Mucosa of rectum (tissue), 2 donors: ENCODE measurements around the gene IGFN1.
"Not testable (repeated sequence)": the region's sequence is repeated elsewhere in the genome, so short reads cannot be mapped to it uniquely, and the experiment has no call there.

Source experiments
- H3K27ac ChIP-seq, 2 donors: one replicate each; pipeline ENCODE4 v1.7.0; 2013; ENCODE audit warnings: inconsistent platforms in 2 of 2, low read depth in 2 of 2, low read length in 2 of 2
- H3K27me3 ChIP-seq, 2 donors: one replicate each; pipeline ENCODE4 v1.7.0; 2013; ENCODE audit warnings: low read length in 2 of 2; ENCODE audit not compliant: control insufficient read depth in 2 of 2, insufficient read depth in 2 of 2
- H3K36me3 ChIP-seq, 2 donors: one replicate each; pipeline ENCODE4 v1.7.0; 2013; ENCODE audit warnings: low read length in 2 of 2; ENCODE audit not compliant: control insufficient read depth in 2 of 2, insufficient read depth in 2 of 2
- H3K4me1 ChIP-seq, 2 donors: one replicate each; pipeline ENCODE4 v1.7.0; 2013; ENCODE audit warnings: low read length in 2 of 2, mild to moderate bottlenecking in 1 of 2; ENCODE audit not compliant: control insufficient read depth in 2 of 2, insufficient read depth in 2 of 2
- H3K4me3 ChIP-seq, 2 donors: one replicate each; pipeline ENCODE4 v1.7.0; 2013; ENCODE audit warnings: low read length in 2 of 2
- H3K9ac ChIP-seq, 2 donors: one replicate each; pipeline ENCODE4 v1.7.0; 2013; ENCODE audit warnings: low read length in 2 of 2, low read depth in 1 of 2, mild to moderate bottlenecking in 1 of 2
- H3K9me3 ChIP-seq, 2 donors: one replicate each; pipeline ENCODE4 v1.7.0; 2013; ENCODE audit warnings: low read length in 2 of 2; ENCODE audit not compliant: control insufficient read depth in 2 of 2
- donor health status: healthy.
- donor health status: Normal muscosa, but diverticular disease.

The IGFN1 gene

GRCh38 chr1:201163036-201163435 lies 27.6 kb upstream of the IGFN1 start:
- not testable (repeated sequence) for H3K27me3 ChIP-seq, H3K27ac ChIP-seq, H3K9ac ChIP-seq, H3K36me3 ChIP-seq, H3K9me3 ChIP-seq, H3K4me1 ChIP-seq, H3K4me3 ChIP-seq

- no peaks in the 10 kb centered on the region for H3K9me3 ChIP-seq
- H3K27ac ChIP-seq: no peak overlapping the region
- H3K9ac ChIP-seq: no peak overlapping the region
- H3K4me3 ChIP-seq: no peak overlapping the region
- no peaks in the 10 kb centered on the region for H3K27me3 ChIP-seq
- no peaks in the 10 kb centered on the region for H3K36me3 ChIP-seq
- no peaks in the 10 kb centered on the region for H3K4me1 ChIP-seq
Measured at GRCh38 chr1:201163707-201164106, 26.9 kb upstream of the IGFN1 start.

- H3K9ac ChIP-seq: no peak overlapping the region
- no peaks in the 10 kb centered on the region for H3K9me3 ChIP-seq
- no peak overlapping the region for H3K27ac ChIP-seq
- no peaks in the 10 kb centered on the region for H3K27me3 ChIP-seq
- H3K36me3 ChIP-seq: no peaks in the 10 kb centered on the region
- H3K4me3 ChIP-seq: no peak overlapping the region
- H3K4me1 ChIP-seq: no peaks in the 10 kb centered on the region
Measured at GRCh38 chr1:201164645-201165044, 26.0 kb upstream of the IGFN1 start.

GRCh38 chr1:201167041-201167991 lies 23.3 kb upstream of the IGFN1 start:
- Histone ChIP-seq H3K9me3 (no peaks in the 10 kb centered on the region), H3K9ac (no peak overlapping the region), H3K36me3 (no peaks in the 10 kb centered on the region), H3K27me3 (no peaks in the 10 kb centered on the region), H3K27ac (no peak overlapping the region), H3K4me3 (no peak overlapping the region), H3K4me1 (peaks cover 6 to 10% of the 10 kb centered on the region in 2 donors)

DNA sequence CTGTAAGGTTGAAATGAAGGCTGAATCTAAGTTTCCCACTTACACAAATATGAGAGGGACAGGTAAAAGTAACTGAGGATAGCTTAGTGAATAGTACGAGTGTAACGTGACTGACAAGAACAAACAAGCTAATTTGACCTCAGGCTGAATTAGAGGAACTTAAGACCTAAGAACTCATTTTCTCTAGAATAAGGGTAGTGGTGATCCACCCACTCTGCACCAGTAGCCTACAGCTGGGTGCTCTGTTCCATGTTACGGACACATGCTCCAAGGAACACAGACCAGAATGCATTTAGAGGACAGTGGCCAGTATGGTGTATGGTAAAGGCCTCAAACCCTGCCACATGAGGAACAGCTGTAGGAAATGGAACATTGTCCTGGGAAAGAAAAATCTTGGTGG lies 21.4 kb upstream of the IGFN1 start:
- Histone ChIP-seq H3K27ac (no peak overlapping the region), H3K4me3 (no peak overlapping the region), H3K4me1 (peaks cover 6 to 10% of the 10 kb centered on the region in 2 donors), H3K9ac (no peak overlapping the region), H3K9me3 (no peaks in the 10 kb centered on the region), H3K27me3 (no peaks in the 10 kb centered on the region), H3K36me3 (no peaks in the 10 kb centered on the region)

DNA sequence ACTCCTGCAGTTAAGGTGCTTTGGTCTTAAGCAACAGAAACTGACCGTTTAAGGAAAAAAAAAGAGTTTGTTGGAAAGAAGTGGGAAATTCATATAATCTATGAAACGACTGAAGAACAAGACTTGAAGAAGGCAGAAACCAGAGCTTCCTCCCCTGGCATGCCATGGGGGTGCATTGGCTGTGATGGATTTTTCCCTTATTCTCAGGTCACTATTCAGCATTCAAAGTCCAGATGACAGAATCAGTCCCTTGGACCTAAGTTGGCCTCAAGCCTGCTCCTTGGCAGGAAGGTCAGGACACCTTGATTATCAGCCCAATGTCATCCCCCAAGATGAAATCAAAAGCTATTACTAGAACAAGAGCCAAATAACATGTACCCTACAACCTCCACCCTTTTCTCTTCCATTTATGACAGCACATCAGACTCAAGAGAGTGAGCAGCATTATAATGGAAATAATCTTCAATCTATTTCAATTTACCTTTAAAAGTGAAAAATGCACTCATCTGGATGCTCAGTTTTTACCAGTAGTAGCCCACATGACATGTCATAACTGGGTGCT lies 20.6 kb upstream of the IGFN1 start:
- H3K9me3 ChIP-seq: no peaks in the 10 kb centered on the region
- H3K27me3 ChIP-seq: no peaks in the 10 kb centered on the region
- peak overlapping the region in 1 of 2 donors; percentile 65 for H3K4me3 ChIP-seq
- H3K36me3 ChIP-seq: no peaks in the 10 kb centered on the region
- H3K9ac ChIP-seq: peak overlapping the region; percentile 28 to 44
- H3K27ac ChIP-seq: peak overlapping the region; percentile 56 to 96
- peaks cover 6 to 10% of the 10 kb centered on the region in 2 donors for H3K4me1 ChIP-seq

DNA sequence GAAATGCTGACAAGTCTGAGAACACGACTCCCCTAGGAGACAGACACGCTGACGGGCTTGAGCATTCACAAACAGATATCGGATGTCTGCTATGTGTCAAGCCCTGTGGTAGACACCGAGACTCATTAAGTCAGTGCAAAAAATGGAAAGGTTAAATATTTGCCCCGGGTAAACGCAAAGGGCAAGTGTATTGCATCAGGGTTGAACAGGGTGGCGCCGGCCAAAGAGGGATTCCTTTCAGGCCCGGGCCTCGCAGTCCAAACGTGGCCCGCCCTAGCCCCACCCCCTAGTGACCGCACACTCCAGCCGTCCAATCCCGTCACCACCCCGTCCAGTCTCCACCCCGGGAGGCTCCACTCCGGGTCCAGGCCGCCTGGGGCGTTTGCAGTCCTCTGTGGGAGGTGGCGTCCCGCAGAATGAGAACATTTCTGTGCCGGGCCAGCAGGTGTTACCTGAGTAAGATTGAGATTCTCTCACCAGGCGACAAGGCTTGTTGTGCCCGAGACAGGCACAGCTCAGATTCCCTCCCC lies 20.0 kb upstream of the IGFN1 start:
- Histone ChIP-seq H3K4me1 (peaks cover 6 to 10% of the 10 kb centered on the region in 2 donors), H3K27me3 (no peaks in the 10 kb centered on the region), H3K4me3 (peak overlapping the region; percentile 78 to 82), H3K27ac (peak overlapping the region; percentile 87 to 96), H3K9me3 (no peaks in the 10 kb centered on the region), H3K9ac (peak overlapping the region; percentile 89 to 94), H3K36me3 (no peaks in the 10 kb centered on the region)

- no peaks in the 10 kb centered on the region for H3K27me3 ChIP-seq
- H3K4me1 ChIP-seq: peaks cover 6 to 10% of the 10 kb centered on the region in 2 donors
- H3K4me3 ChIP-seq: peak overlapping the region; percentile 78 to 82
- H3K36me3 ChIP-seq: no peaks in the 10 kb centered on the region
- no peaks in the 10 kb centered on the region for H3K9me3 ChIP-seq
- peak overlapping the region; percentile 89 to 94 for H3K9ac ChIP-seq
- H3K27ac ChIP-seq: peak overlapping the region; percentile 87 to 96
Measured at GRCh38 chr1:201171063-201172036, 19.3 kb upstream of the IGFN1 start.

GRCh38 chr1:201172326-201172725 lies 18.3 kb upstream of the IGFN1 start:
- no peak overlapping the region for H3K27ac ChIP-seq
- no peaks in the 10 kb centered on the region for H3K27me3 ChIP-seq
- H3K4me1 ChIP-seq: peaks cover 6 to 15% of the 10 kb centered on the region in 2 donors
- no peak overlapping the region for H3K9ac ChIP-seq
- no peaks in the 10 kb centered on the region for H3K9me3 ChIP-seq
- H3K36me3 ChIP-seq: no peaks in the 10 kb centered on the region
- H3K4me3 ChIP-seq: no peak overlapping the region
